ENCODE measurements around the gene FXYD4. TPM values are rescaled to one million over a fixed set of nuclear protein-coding genes. Genes with fewer than 3 reads are reported as not detected.
"Not testable (repeated sequence)": the region's sequence is repeated elsewhere in the genome, so short reads cannot be mapped to it uniquely, and the experiment has no call there.

Gene FXYD4
- total RNA-seq, 2 donors from 2014 or later, result 0.97 TPM; not detected in 1

DNA sequence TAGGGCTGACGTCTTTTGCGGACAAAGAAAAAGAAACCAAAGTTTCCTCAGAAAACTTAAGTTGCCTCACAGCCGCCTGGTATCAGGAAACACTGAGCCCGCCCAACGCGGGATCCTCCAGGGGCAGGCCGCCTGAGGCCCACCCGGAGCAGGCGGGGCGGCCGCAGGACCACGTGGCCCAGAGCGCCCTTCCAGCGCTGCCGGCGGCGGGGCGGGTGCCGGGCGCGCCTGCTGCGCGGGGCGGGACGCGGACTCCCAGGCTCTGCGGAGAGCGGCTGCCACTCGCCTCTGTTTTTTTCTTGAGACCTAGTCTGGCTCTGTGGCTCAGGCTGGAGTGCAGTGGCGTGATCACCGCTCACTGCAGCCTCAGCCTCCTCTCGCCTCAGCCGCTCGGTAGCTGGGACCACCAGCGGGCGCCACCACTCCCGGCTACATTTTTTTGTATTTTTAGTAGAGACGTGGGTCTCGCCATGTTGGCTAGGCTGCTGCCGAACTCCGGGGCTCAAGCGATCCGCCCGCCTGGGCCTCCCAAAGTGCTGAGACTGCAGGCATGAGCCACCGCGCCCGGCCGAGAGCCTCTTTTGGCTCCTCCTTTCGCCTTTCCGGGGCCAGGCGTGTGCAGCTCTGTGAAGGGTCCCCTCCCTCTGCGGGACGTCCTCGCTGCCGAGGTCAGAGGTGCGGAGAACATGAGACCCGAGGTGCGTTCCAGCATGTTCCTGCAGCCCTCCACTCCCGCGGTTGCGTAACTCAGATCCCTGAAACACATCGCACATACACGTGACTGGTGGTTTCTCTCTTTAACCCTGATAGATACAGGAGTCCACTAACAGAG, 49.1 kb downstream of the FXYD4 start:
- H3K27ac ChIP-seq (ENCODE audit: low read depth, low read length), result peak overlapping the region; percentile 63
- peak overlapping the region; percentile 90 for H3K27ac Mint-ChIP-seq
- peak overlapping the region; percentile 73 for H3K4me3 ChIP-seq (ENCODE audit: low read length)
- no peaks in the 10 kb centered on the region for H3K27me3 ChIP-seq (ENCODE audit: control insufficient read depth, insufficient read depth, low read length, poor library complexity, severe bottlenecking)
- no peaks in the 10 kb centered on the region for H3K9me3 ChIP-seq (ENCODE audit: control insufficient read depth, low read length)
- H3K4me1 ChIP-seq (ENCODE audit: control insufficient read depth, insufficient read depth, low read length), result no peaks in the 10 kb centered on the region
- no peaks in the 10 kb centered on the region for H3K36me3 ChIP-seq (ENCODE audit: control insufficient read depth, insufficient read depth, low read length)
- peak overlapping the region; percentile 67 for H3K9ac ChIP-seq (ENCODE audit: extremely low read depth, low read length, poor library complexity, severe bottlenecking)
- peaks cover 7% of the 10 kb centered on the region for H3K4me1 Mint-ChIP-seq
- peaks cover 16% of the 10 kb centered on the region for H3K9me3 Mint-ChIP-seq
- peak; percentile 89 for DNase-seq
- 11 to 17% methylated on average over 24 to 63 of the region's 63 CpGs for WGBS, 2 experiments (ENCODE audit: insufficient coverage in 1 of 2, insufficient read length in 1 of 2)
- peak overlapping the region; percentile 68 for H3K4me3 Mint-ChIP-seq
- H3K36me3 Mint-ChIP-seq (ENCODE audit: low read depth), result peaks cover 3% of the 10 kb centered on the region
- TF ChIP-seq, protein P1, sequence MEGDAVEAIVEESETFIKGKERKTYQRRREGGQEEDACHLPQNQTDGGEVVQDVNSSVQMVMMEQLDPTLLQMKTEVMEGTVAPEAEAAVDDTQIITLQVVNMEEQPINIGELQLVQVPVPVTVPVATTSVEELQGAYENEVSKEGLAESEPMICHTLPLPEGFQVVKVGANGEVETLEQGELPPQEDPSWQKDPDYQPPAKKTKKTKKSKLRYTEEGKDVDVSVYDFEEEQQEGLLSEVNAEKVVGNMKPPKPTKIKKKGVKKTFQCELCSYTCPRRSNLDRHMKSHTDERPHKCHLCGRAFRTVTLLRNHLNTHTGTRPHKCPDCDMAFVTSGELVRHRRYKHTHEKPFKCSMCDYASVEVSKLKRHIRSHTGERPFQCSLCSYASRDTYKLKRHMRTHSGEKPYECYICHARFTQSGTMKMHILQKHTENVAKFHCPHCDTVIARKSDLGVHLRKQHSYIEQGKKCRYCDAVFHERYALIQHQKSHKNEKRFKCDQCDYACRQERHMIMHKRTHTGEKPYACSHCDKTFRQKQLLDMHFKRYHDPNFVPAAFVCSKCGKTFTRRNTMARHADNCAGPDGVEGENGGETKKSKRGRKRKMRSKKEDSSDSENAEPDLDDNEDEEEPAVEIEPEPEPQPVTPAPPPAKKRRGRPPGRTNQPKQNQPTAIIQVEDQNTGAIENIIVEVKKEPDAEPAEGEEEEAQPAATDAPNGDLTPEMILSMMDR (conservative IDR thresholded peaks at IDR 0.05), result peak; percentile 53
- peaks cover 13% of the 10 kb centered on the region for H3K27me3 Mint-ChIP-seq (ENCODE audit: insufficient read depth)

DNA sequence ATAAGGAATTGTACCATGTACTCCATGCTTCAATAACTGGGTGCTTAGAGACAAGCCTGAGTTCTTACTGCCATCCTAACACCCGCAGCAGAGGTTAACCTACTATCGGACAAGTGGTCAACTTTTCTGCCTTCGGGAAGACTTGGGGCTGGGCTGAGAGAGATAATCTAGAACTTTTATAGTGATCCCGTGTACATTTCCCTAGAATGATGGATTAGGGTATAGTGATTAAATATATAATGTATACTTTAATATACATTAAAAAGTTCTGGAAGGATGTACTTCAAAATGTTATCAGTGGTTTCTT, 49.7 kb downstream of the FXYD4 start:
- peaks cover 3% of the 10 kb centered on the region for H3K36me3 Mint-ChIP-seq (ENCODE audit: low read depth)
- H3K9ac ChIP-seq (ENCODE audit: extremely low read depth, low read length, poor library complexity, severe bottlenecking), result no peak overlapping the region
- no peak overlapping the region for H3K27ac ChIP-seq (ENCODE audit: low read depth, low read length)
- H3K27ac Mint-ChIP-seq, result peak overlapping the region; percentile 90
- no peaks in the 10 kb centered on the region for H3K4me1 ChIP-seq (ENCODE audit: control insufficient read depth, insufficient read depth, low read length)
- no peaks in the 10 kb centered on the region for H3K9me3 ChIP-seq (ENCODE audit: control insufficient read depth, low read length)
- no peaks in the 10 kb centered on the region for H3K27me3 ChIP-seq (ENCODE audit: control insufficient read depth, insufficient read depth, low read length, poor library complexity, severe bottlenecking)
- peaks cover 13% of the 10 kb centered on the region for H3K27me3 Mint-ChIP-seq (ENCODE audit: insufficient read depth)
- no peak for DNase-seq
- 84 to 92% methylated on average over 2 to 4 of the region's 4 CpGs for WGBS, 2 experiments (ENCODE audit: insufficient coverage in 1 of 2, insufficient read length in 1 of 2)
- H3K4me1 Mint-ChIP-seq, result peaks cover 7% of the 10 kb centered on the region
- no peaks in the 10 kb centered on the region for H3K36me3 ChIP-seq (ENCODE audit: control insufficient read depth, insufficient read depth, low read length)
- peak overlapping the region; percentile 68 for H3K4me3 Mint-ChIP-seq
- TF ChIP-seq, protein P1 (conservative IDR thresholded peaks at IDR 0.05), result no peak
- peak overlapping the region; percentile 73 for H3K4me3 ChIP-seq (ENCODE audit: low read length)
- peaks cover 16% of the 10 kb centered on the region for H3K9me3 Mint-ChIP-seq

DNA sequence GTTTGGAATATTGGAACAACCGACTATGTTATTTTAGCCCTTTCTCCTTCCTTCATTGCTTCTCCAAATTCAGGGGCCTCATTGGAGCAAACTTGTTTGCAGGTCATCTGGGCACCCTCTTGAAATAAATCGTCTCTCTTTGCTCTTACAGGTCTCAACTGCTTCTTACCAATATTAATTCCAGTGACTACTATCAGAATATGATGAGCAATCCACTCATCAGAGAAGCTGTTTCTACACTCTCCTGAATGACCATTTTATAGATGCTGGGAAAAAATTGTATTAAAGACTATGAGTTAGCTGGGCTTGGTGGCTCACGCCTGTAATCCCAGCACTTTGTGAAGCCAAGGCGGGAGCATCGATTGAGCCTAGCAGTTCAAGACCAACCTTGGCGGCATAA, 50.1 kb downstream of the FXYD4 start:
- Mint-ChIP-seq H3K4me1 (peaks cover 7% of the 10 kb centered on the region), H3K36me3 (ENCODE audit: low read depth) (peaks cover 3% of the 10 kb centered on the region), H3K27me3 (ENCODE audit: insufficient read depth) (peaks cover 13% of the 10 kb centered on the region), H3K27ac (no peak overlapping the region), H3K4me3 (no peak overlapping the region), H3K9me3 (peaks cover 16% of the 10 kb centered on the region)
- Histone ChIP-seq H3K36me3 (ENCODE audit: control insufficient read depth, insufficient read depth, low read length) (no peaks in the 10 kb centered on the region), H3K27ac (ENCODE audit: low read depth, low read length) (no peak overlapping the region), H3K9me3 (ENCODE audit: control insufficient read depth, low read length) (no peaks in the 10 kb centered on the region), H3K9ac (ENCODE audit: extremely low read depth, low read length, poor library complexity, severe bottlenecking) (no peak overlapping the region), H3K27me3 (ENCODE audit: control insufficient read depth, insufficient read depth, low read length, poor library complexity, severe bottlenecking) (no peaks in the 10 kb centered on the region), H3K4me3 (ENCODE audit: low read length) (no peak overlapping the region), H3K4me1 (ENCODE audit: control insufficient read depth, insufficient read depth, low read length) (no peaks in the 10 kb centered on the region)
- no peak for DNase-seq
- WGBS, 2 experiments (ENCODE audit: insufficient coverage in 1 of 2, insufficient read length in 1 of 2), result 94 to 100% methylated on average over 5 to 6 of the region's 6 CpGs
- TF ChIP-seq, protein P1 (conservative IDR thresholded peaks at IDR 0.05), result no peak

DNA sequence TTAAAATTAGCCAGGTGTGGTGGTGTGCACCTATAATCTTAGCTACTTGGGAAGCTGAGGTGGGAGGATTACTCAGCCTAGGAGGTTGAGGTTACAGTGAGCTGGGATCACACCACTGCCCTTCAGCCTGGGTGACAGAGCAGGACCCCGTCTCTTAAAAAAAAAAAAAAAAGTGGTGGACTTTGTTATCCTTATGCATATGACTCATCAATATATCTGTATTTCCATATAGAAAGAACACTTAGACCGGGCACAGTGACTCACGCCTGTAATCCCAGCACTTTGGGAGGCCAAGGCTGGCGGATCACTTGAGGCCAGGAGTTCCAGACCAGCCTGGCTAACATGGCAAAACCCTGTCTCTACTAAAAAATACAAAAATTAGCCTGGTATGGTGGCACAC, 50.5 kb downstream of the FXYD4 start:
- 71 to 89% methylated on average over 2 to 3 of the region's 4 CpGs for WGBS, 2 experiments (ENCODE audit: insufficient coverage in 1 of 2, insufficient read length in 1 of 2)
- H3K27me3 Mint-ChIP-seq (ENCODE audit: insufficient read depth), result peaks cover 13% of the 10 kb centered on the region
- not testable (repeated sequence) for DNase-seq; H3K36me3 ChIP-seq (ENCODE audit: control insufficient read depth, insufficient read depth, low read length); H3K4me1 ChIP-seq (ENCODE audit: control insufficient read depth, insufficient read depth, low read length); H3K36me3 Mint-ChIP-seq (ENCODE audit: low read depth); H3K27ac Mint-ChIP-seq; H3K27ac ChIP-seq (ENCODE audit: low read depth, low read length); H3K4me1 Mint-ChIP-seq; H3K9ac ChIP-seq (ENCODE audit: extremely low read depth, low read length, poor library complexity, severe bottlenecking); H3K4me3 Mint-ChIP-seq; H3K9me3 ChIP-seq (ENCODE audit: control insufficient read depth, low read length); H3K4me3 ChIP-seq (ENCODE audit: low read length); H3K27me3 ChIP-seq (ENCODE audit: control insufficient read depth, insufficient read depth, low read length, poor library complexity, severe bottlenecking)
- H3K9me3 Mint-ChIP-seq, result peaks cover 16% of the 10 kb centered on the region

All from endodermal cell (in vitro differentiated cells).